MM.1S (cell line): ENCODE measurements around the gene BIVM.

ENCODE experiments used
- DNase-seq: peaks from one replicate; pipeline ENCODE4 v3.0.0-alpha.2; 2015
- H2AFZ ChIP-seq: fragments of 300-600 bp; sonication (generic); 2 replicates; pipeline ENCODE4 v1.6.0; 2016; ENCODE audit warnings: antibody characterized with exemption, low read length
- H3F3A ChIP-seq: fragments of 300-600 bp; sonication (generic); 2 replicates; pipeline ENCODE4 v1.6.1; 2016; ENCODE audit warnings: mild to moderate bottlenecking, antibody characterized with exemption, low read length, moderate library complexity, mixed read lengths; ENCODE audit not compliant: insufficient read depth
- H3K27ac ChIP-seq: fragments of 300-600 bp; sonication (generic); 2 replicates; pipeline ENCODE4 v1.5.1; 2016; ENCODE audit warnings: mild to moderate bottlenecking, low read length
- H3K27me3 ChIP-seq: fragments of 300-600 bp; sonication (generic); replicated peaks from 2 replicates; pipeline ENCODE4 v1.6.0; 2016; ENCODE audit warnings: low read length; ENCODE audit not compliant: insufficient read depth
- H3K36me3 ChIP-seq: fragments of 300-600 bp; sonication (generic); replicated peaks from 2 replicates; pipeline ENCODE4 v1.6.1; 2016; ENCODE audit warnings: mild to moderate bottlenecking, low read length, mixed read lengths; ENCODE audit not compliant: insufficient read depth
- H3K4me1 ChIP-seq: fragments of 300-600 bp; sonication (generic); 2 replicates; pipeline ENCODE4 v1.6.1; 2016; ENCODE audit warnings: low read length, mixed read lengths
- H3K4me2 ChIP-seq: fragments of 300-600 bp; sonication (generic); 2 replicates; pipeline ENCODE4 v1.6.0; 2016; ENCODE audit warnings: low read depth, low read length
- H3K4me3 ChIP-seq: fragments of 300-600 bp; sonication (generic); 2 replicates; pipeline ENCODE4 v1.5.1; 2016; ENCODE audit warnings: low read length, mixed read lengths
- H3K79me2 ChIP-seq: fragments of 300-600 bp; sonication (generic); 2 replicates; pipeline ENCODE4 v1.6.1; 2016; ENCODE audit warnings: mixed run types, low read length, mixed read lengths
- H3K9ac ChIP-seq: fragments of 300-600 bp; sonication (generic); 2 replicates; pipeline ENCODE4 v1.6.1; 2016; ENCODE audit warnings: low read length, mixed read lengths
- H3K9me2 ChIP-seq: fragments of 300-600 bp; sonication (generic); replicated peaks from 2 replicates; pipeline ENCODE4 v1.6.1; 2016; ENCODE audit warnings: mild to moderate bottlenecking, low read length, mixed read lengths; ENCODE audit not compliant: insufficient read depth
- H3K9me3 ChIP-seq: fragments of 300-600 bp; sonication (generic); replicated peaks from 2 replicates; pipeline ENCODE4 v1.6.1; 2016; ENCODE audit warnings: mild to moderate bottlenecking, low read length, mixed read lengths; ENCODE audit not compliant: insufficient read depth
- H4K20me1 ChIP-seq: fragments of 300-600 bp; sonication (generic); 2 replicates; pipeline ENCODE4 v1.6.1; 2016; ENCODE audit warnings: mild to moderate bottlenecking, low read length, moderate library complexity, mixed read lengths; ENCODE audit not compliant: insufficient read depth
- CTCF ChIP-seq: fragments of 300-600 bp; sonication (generic); IDR thresholded peaks from 2 replicates; pipeline ENCODE4 v1.5.1; 2016; ENCODE audit warnings: antibody characterized with exemption, low read length, mixed read lengths
- EZH2 ChIP-seq: fragments of 300-600 bp; sonication (generic); optimal IDR thresholded peaks from 2 replicates; pipeline ENCODE3; 2017; ENCODE audit warnings: low read depth, mild to moderate bottlenecking, antibody characterized with exemption, low read length, mixed read lengths
- EZH2phosphoT487 ChIP-seq: fragments of 300-600 bp; sonication (generic); IDR thresholded peaks from 2 replicates; pipeline ENCODE4 v1.6.1; 2018; ENCODE audit warnings: antibody characterized with exemption, low read length

BIVM gene

GRCh38 chr13:102879793-102880499 lies 81.0 kb downstream of the BIVM start:
- no peaks in the 10 kb centered on the region for H3F3A ChIP-seq
- H3K79me2 ChIP-seq = no peaks in the 10 kb centered on the region
- no peak overlapping the region for H3K4me2 ChIP-seq
- no peaks in the 10 kb centered on the region for H3K4me1 ChIP-seq
- no peak for TF ChIP-seq CTCF
- TF ChIP-seq EZH2phosphoT487 = no peak
- H3K9ac ChIP-seq = no peak overlapping the region
- DNase-seq = no peak
- H4K20me1 ChIP-seq = no peaks in the 10 kb centered on the region; the same call in 1 of the 2 replicates
- H3K9me2 ChIP-seq = no peaks in the 10 kb centered on the region
- no peak overlapping the region for H3K4me3 ChIP-seq
- no peak overlapping the region for H2AFZ ChIP-seq
- no peaks in the 10 kb centered on the region for H3K9me3 ChIP-seq
- no peak overlapping the region for H3K27ac ChIP-seq
- no peaks in the 10 kb centered on the region for H3K27me3 ChIP-seq
- H3K36me3 ChIP-seq = no peaks in the 10 kb centered on the region

- H3K4me3 ChIP-seq = no peak overlapping the region
- DNase-seq = no peak
- TF ChIP-seq EZH2 = no peak
- TF ChIP-seq EZH2phosphoT487 = no peak
- TF ChIP-seq CTCF = no peak
These were observed 83.1 kb downstream of the BIVM start for GRCh38 chr13:102881819-102882686.

More at GRCh38 chr13:102881819-102882686, 83.1 kb downstream of the BIVM start:
- no peaks in the 10 kb centered on the region for H3K9me2 ChIP-seq
- no peak overlapping the region for H2AFZ ChIP-seq
- no peak overlapping the region for H3K9ac ChIP-seq
- no peaks in the 10 kb centered on the region for H3K9me3 ChIP-seq
- H3K36me3 ChIP-seq = no peaks in the 10 kb centered on the region
- no peaks in the 10 kb centered on the region for H3K27me3 ChIP-seq
- no peaks in the 10 kb centered on the region; the same call in 1 of the 2 replicates for H4K20me1 ChIP-seq
- H3K4me1 ChIP-seq = no peaks in the 10 kb centered on the region
- no peaks in the 10 kb centered on the region for H3F3A ChIP-seq
- H3K4me2 ChIP-seq = no peak overlapping the region
- no peak overlapping the region for H3K27ac ChIP-seq
- no peaks in the 10 kb centered on the region for H3K79me2 ChIP-seq
